ENCODE measurements around the gene CTIF. TPM values are rescaled to one million over a fixed set of nuclear protein-coding genes. Genes with fewer than 3 reads are reported as not detected.

CTIF gene
- total RNA-seq, 2 experiments from 2014 or later, result 3.2 to 3.5 TPM

- POLR2A ChIA-PET, result no interaction called here
- CTCF ChIA-PET, result no interaction called here
- Mint-ChIP-seq H3K36me3 (ENCODE audit: low read depth) (no peaks in the 10 kb centered on the region), H3K9me3 (no peaks in the 10 kb centered on the region), H3K27me3 (peaks cover 14% of the 10 kb centered on the region), H3K27ac (no peak overlapping the region), H3K4me1 (ENCODE audit: low read depth) (peaks cover 2% of the 10 kb centered on the region), H3K4me3 (no peak overlapping the region)
- intact Hi-C loops (cut with micrococcal nuclease), result no loop called here
- no peak for TF ChIP-seq CTCF (IDR thresholded peaks at IDR 0.05)
- DNase-seq (no peak), ATAC-seq (no peak)
Observed at GRCh38 chr18:48531908-48532307, 6.9 kb upstream of the CTIF start.

GRCh38 chr18:48533340-48534070 is 5.3 kb upstream of the CTIF start:
- Mint-ChIP-seq H3K27me3 (peaks cover 9% of the 10 kb centered on the region), H3K9me3 (no peaks in the 10 kb centered on the region), H3K27ac (no peak overlapping the region), H3K4me1 (ENCODE audit: low read depth) (peaks cover 2% of the 10 kb centered on the region), H3K4me3 (no peak overlapping the region), H3K36me3 (ENCODE audit: low read depth) (no peaks in the 10 kb centered on the region)
- ATAC-seq (no peak), DNase-seq (no peak)
- ChIA-PET CTCF (no interaction called here), POLR2A (no interaction called here)
- intact Hi-C loops (cut with micrococcal nuclease), result no loop called here
- TF ChIP-seq CTCF (IDR thresholded peaks at IDR 0.05), result no peak

- TF ChIP-seq CTCF (IDR thresholded peaks at IDR 0.05), result no peak
- intact Hi-C loops (cut with micrococcal nuclease), result no loop called here
- peaks cover 10% of the 10 kb centered on the region for H3K27me3 Mint-ChIP-seq
- no peak overlapping the region for H3K4me3 Mint-ChIP-seq
- ATAC-seq (no peak), DNase-seq (no peak)
- POLR2A ChIA-PET, result no interaction called here
- no peak overlapping the region for H3K27ac Mint-ChIP-seq
- H3K4me1 Mint-ChIP-seq (ENCODE audit: low read depth), result peaks cover 2% of the 10 kb centered on the region
- H3K36me3 Mint-ChIP-seq (ENCODE audit: low read depth), result no peaks in the 10 kb centered on the region
- CTCF ChIA-PET, result no interaction called here
- no peaks in the 10 kb centered on the region for H3K9me3 Mint-ChIP-seq
Observed at GRCh38 chr18:48534364-48534763, 4.5 kb upstream of the CTIF start.

- CTCF ChIA-PET, result no interaction called here
- intact Hi-C loops (cut with micrococcal nuclease), result no loop called here
- DNase-seq (no peak), ATAC-seq (no peak)
- no peak for TF ChIP-seq CTCF (IDR thresholded peaks at IDR 0.05)
- Mint-ChIP-seq H3K36me3 (ENCODE audit: low read depth) (no peaks in the 10 kb centered on the region), H3K4me3 (no peak overlapping the region), H3K4me1 (ENCODE audit: low read depth) (peaks cover 2% of the 10 kb centered on the region), H3K27ac (no peak overlapping the region), H3K9me3 (no peaks in the 10 kb centered on the region), H3K27me3 (peaks cover 9% of the 10 kb centered on the region)
- POLR2A ChIA-PET, result no interaction called here
Observed at GRCh38 chr18:48535956-48536355, 2.9 kb upstream of the CTIF start.

- H3K36me3 Mint-ChIP-seq (ENCODE audit: low read depth), result no peaks in the 10 kb centered on the region
- POLR2A ChIA-PET, result no interaction called here
- intact Hi-C loops (cut with micrococcal nuclease), result no loop called here
Observed at GRCh38 chr18:48536516-48536915, 2.3 kb upstream of the CTIF start.

More at GRCh38 chr18:48536516-48536915, 2.3 kb upstream of the CTIF start:
- Mint-ChIP-seq H3K27me3 (peaks cover 12% of the 10 kb centered on the region), H3K27ac (no peak overlapping the region), H3K9me3 (no peaks in the 10 kb centered on the region), H3K4me3 (no peak overlapping the region), H3K4me1 (ENCODE audit: low read depth) (peaks cover 5% of the 10 kb centered on the region)
- TF ChIP-seq CTCF (IDR thresholded peaks at IDR 0.05), result no peak
- DNase-seq (no peak), ATAC-seq (no peak)
- CTCF ChIA-PET, result no interaction called here
